Measurements from ENCODE around the gene TMEM223.
"Not testable (repeated sequence)": the region's sequence is repeated elsewhere in the genome, so short reads cannot be mapped to it uniquely, and the experiment has no call there.

TMEM223 gene

GRCh38 chr11:62752177-62752785 lies 39.5 kb downstream of the TMEM223 start:
- no peak for DNase-seq

GRCh38 chr11:62749931-62750330 lies 41.9 kb downstream of the TMEM223 start:
- not testable (repeated sequence) for DNase-seq

DNA sequence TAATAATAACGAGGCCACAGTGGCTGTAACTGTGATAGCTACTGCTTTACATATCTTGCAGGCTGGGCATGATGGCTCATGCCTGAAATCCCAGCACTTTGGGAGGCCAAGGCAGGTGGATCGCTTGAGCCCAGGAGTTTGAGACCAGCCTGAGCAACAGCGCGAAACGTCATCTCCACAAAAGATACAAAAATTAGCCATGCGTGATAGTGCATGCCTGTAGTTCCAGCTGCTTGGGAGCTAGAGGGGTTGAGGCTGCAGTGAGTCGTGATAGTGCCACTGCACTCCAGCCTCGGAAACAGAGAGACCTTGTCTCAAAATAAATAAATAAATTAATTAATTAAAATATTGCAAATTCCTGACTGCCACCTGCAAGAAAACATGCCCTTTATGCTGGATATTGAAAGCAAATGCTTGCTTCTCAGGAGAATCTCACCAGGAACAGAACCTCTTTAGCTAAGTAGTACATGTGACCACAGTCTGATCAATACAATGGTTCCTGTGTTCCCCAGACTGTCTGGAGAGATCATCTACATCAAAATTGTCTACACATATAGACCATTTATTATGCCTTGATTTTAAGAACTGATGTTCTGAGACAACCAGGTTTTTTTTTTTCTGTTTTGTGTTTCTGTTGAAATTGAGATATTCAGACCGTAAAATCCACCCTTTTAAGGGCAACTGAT lies 44.2 kb downstream of the TMEM223 start:
- DNase-seq: no peak

Measured in hematopoietic multipotent progenitor cell treated with erythropoietin and hydrocortisone succinate and interleukin-3 and kit ligand, for 4 days (in vitro differentiated cells).